Neuronal stem cell (in vitro differentiated cells): Measurements from ENCODE around the gene TMEM158.

Source experiments
- DNase-seq: peaks from one replicate; pipeline ENCODE4 v3.0.0-alpha.2; 2013; ENCODE audit warnings: low spot score
- H2AFZ ChIP-seq: one replicate; pipeline ENCODE4 v1.6.1; 2013; ENCODE audit warnings: mild to moderate bottlenecking, low read length, inconsistent platforms
- H2AK5ac ChIP-seq: 2 replicates; pipeline ENCODE4 v1.6.1; 2013; ENCODE audit warnings: low read depth, mild to moderate bottlenecking, inconsistent platforms, low read length, moderate library complexity, mixed read lengths
- H2BK120ac ChIP-seq: 2 replicates; pipeline ENCODE4 v1.6.1; 2013; ENCODE audit warnings: low read depth, mild to moderate bottlenecking, inconsistent platforms, low read length, moderate library complexity, mixed read lengths
- H2BK12ac ChIP-seq: one replicate; pipeline ENCODE4 v1.6.1; 2013; ENCODE audit warnings: low read length, inconsistent platforms
- H2BK15ac ChIP-seq: 2 replicates; pipeline ENCODE4 v1.6.1; 2013; ENCODE audit warnings: mild to moderate bottlenecking, low read length, inconsistent platforms, mixed read lengths
- H2BK5ac ChIP-seq: one replicate; pipeline ENCODE4 v1.6.1; 2013; ENCODE audit warnings: inconsistent platforms, mild to moderate bottlenecking, low read length, moderate library complexity
- H3K14ac ChIP-seq: one replicate; pipeline ENCODE4 v1.6.1; 2013; ENCODE audit warnings: low read length, inconsistent platforms
- H3K18ac ChIP-seq: 2 replicates; pipeline ENCODE4 v1.6.1; 2013; ENCODE audit warnings: low read length, inconsistent platforms
- H3K23ac ChIP-seq: 2 replicates; pipeline ENCODE4 v1.6.1; 2013; ENCODE audit warnings: low read depth, mild to moderate bottlenecking, mixed read lengths, low read length, inconsistent platforms; ENCODE audit not compliant: poor library complexity
- H3K27ac ChIP-seq: replicated peaks from 3 replicates; pipeline ENCODE4 v1.5.1; 2013; ENCODE audit warnings: low read length, inconsistent platforms
- H3K27me3 ChIP-seq, 3 experiments: 2 replicates each; pipeline ENCODE4 v1.6.1; 2013; ENCODE audit warnings: low read length in 3 of 3, mild to moderate bottlenecking in 2 of 3, inconsistent platforms in 1 of 3, low read depth in 1 of 3, mixed read lengths in 1 of 3, moderate library complexity in 1 of 3; ENCODE audit not compliant: control insufficient read depth in 3 of 3, insufficient read depth in 3 of 3
- H3K36me3 ChIP-seq, 2 donors: replicated peaks in 1 of 2; 2 replicates each; pipeline ENCODE4 v1.6.1; 2013; ENCODE audit warnings: low read length in 2 of 2; ENCODE audit not compliant: control insufficient read depth in 2 of 2, insufficient read depth in 2 of 2
- H3K4ac ChIP-seq: 2 replicates; pipeline ENCODE4 v1.6.1; 2013; ENCODE audit warnings: inconsistent platforms, mild to moderate bottlenecking, low read length, moderate library complexity
- H3K4me1 ChIP-seq, 2 donors: 1 replicate in 1 of 2; 2 replicates in 1 of 2; pipeline ENCODE4 v1.6.1; 2013; ENCODE audit warnings: low read length in 2 of 2, low read depth in 1 of 2; ENCODE audit not compliant: control insufficient read depth in 2 of 2, insufficient read depth in 1 of 2
- H3K4me2 ChIP-seq: one replicate; pipeline ENCODE4 v1.6.1; 2013; ENCODE audit warnings: mild to moderate bottlenecking, low read length, inconsistent platforms; ENCODE audit not compliant: insufficient read depth, poor library complexity, severe bottlenecking
- H3K4me3 ChIP-seq, 2 donors: 2 replicates each; pipeline ENCODE4 v1.5.1; 2013; ENCODE audit warnings: low read length in 2 of 2, mild to moderate bottlenecking in 2 of 2, inconsistent platforms in 1 of 2, moderate library complexity in 1 of 2
- H3K79me1 ChIP-seq: one replicate; pipeline ENCODE4 v1.6.1; 2013; ENCODE audit warnings: low read depth, mild to moderate bottlenecking, inconsistent platforms, low read length, moderate library complexity
- H3K9ac ChIP-seq: one replicate; pipeline ENCODE4 v1.6.1; 2013; ENCODE audit warnings: mild to moderate bottlenecking, low read depth, low read length, inconsistent platforms; ENCODE audit not compliant: poor library complexity
- H3K9me3 ChIP-seq, 2 donors: replicated peaks in 1 of 2; 2 replicates each; pipeline versions ENCODE3 to v1.6.1; 2013; ENCODE audit warnings: low read length in 2 of 2, mild to moderate bottlenecking in 2 of 2, inconsistent platforms in 1 of 2, low read depth in 1 of 2, mixed read lengths in 1 of 2, moderate library complexity in 1 of 2; ENCODE audit not compliant: control insufficient read depth in 2 of 2, insufficient read depth in 1 of 2
- H4K8ac ChIP-seq: one replicate; pipeline ENCODE4 v1.6.1; 2013; ENCODE audit warnings: low read depth, mild to moderate bottlenecking, inconsistent platforms, low read length, moderate library complexity
- H4K91ac ChIP-seq: one replicate; pipeline ENCODE4 v1.6.1; 2013; ENCODE audit warnings: low read length, low read depth, mild to moderate bottlenecking, inconsistent platforms; ENCODE audit not compliant: poor library complexity
- WGBS, 2 donors: extraction: QIAGEN DNeasy Blood & Tissue Kit; methylation state at CpG; one replicate each; pipeline ENCODE4 v1.1.7; 2013; ENCODE audit warnings: missing lambda C conversion rate in 2 of 2, mixed read lengths in 1 of 2; ENCODE audit not compliant: insufficient read length in 2 of 2, insufficient replicate concordance in 1 of 2; ENCODE audit errors: extremely low coverage in 2 of 2; 5-methylcytosine and 5-hydroxymethylcytosine counted together

Gene TMEM158

GRCh38 chr3:45215466-45215865 is 10.6 kb downstream of the TMEM158 start:
- DNase-seq = no peak
- Histone ChIP-seq H2BK120ac (no peak overlapping the region), H3K4me2 (no peak overlapping the region), H3K18ac (peak overlapping the region; percentile 19), H3K4me1 (peaks cover 5 to 8% of the 10 kb centered on the region in 2 donors), H3K27me3 (no peaks in the 10 kb centered on the region), H3K27ac (no peak overlapping the region), H2AFZ (peak overlapping the region; percentile 32), H3K14ac (peak overlapping the region; percentile 43), H3K4ac (no peak overlapping the region), H2BK5ac (no peak overlapping the region), H2BK15ac (no peak overlapping the region), H4K8ac (peak overlapping the region; percentile 44), H3K36me3 (no peaks in the 10 kb centered on the region), H3K9me3 (no peaks in the 10 kb centered on the region), H2AK5ac (no peak overlapping the region), H2BK12ac (no peak overlapping the region), H3K23ac (no peak overlapping the region), H4K91ac (no peak overlapping the region), H3K4me3 (no peak overlapping the region), H3K79me1 (no peaks in the 10 kb centered on the region), H3K9ac (no peak overlapping the region)
- no CpG with 5 or more reads among the region's 4 CpGs for WGBS, 2 donors

GRCh38 chr3:45214061-45214680 is 11.9 kb downstream of the TMEM158 start:
- no peak overlapping the region for H2BK5ac ChIP-seq
- no peak overlapping the region for H4K8ac ChIP-seq
- H2AK5ac ChIP-seq = no peak overlapping the region
- no peaks in the 10 kb centered on the region for H3K36me3 ChIP-seq
- no peak overlapping the region for H3K4ac ChIP-seq
- WGBS, 2 donors = no CpG with 5 or more reads among the region's 10 CpGs
- H3K4me3 ChIP-seq = no peak overlapping the region
- no peaks in the 10 kb centered on the region for H3K9me3 ChIP-seq
- no peak overlapping the region for H4K91ac ChIP-seq
- no peak for DNase-seq
- no peak overlapping the region for H3K4me2 ChIP-seq
- H3K9ac ChIP-seq = no peak overlapping the region
- H3K14ac ChIP-seq = no peak overlapping the region
- no peaks in the 10 kb centered on the region for H3K27me3 ChIP-seq
- no peak overlapping the region for H2BK120ac ChIP-seq
- H3K27ac ChIP-seq = no peak overlapping the region
- no peak overlapping the region for H3K23ac ChIP-seq
- H3K4me1 ChIP-seq = peaks cover 5 to 8% of the 10 kb centered on the region in 2 donors
- H3K79me1 ChIP-seq = no peaks in the 10 kb centered on the region
- H3K18ac ChIP-seq = no peak overlapping the region
- no peak overlapping the region for H2AFZ ChIP-seq
- no peak overlapping the region for H2BK12ac ChIP-seq
- no peak overlapping the region for H2BK15ac ChIP-seq

- H4K8ac ChIP-seq = peak overlapping the region; percentile 23
- no peaks in the 10 kb centered on the region for H3K36me3 ChIP-seq
- no peak overlapping the region for H3K4ac ChIP-seq
- no peaks in the 10 kb centered on the region for H3K27me3 ChIP-seq
- H3K4me2 ChIP-seq = no peak overlapping the region
- H2BK120ac ChIP-seq = no peak overlapping the region
- WGBS, 2 donors = no CpG with 5 or more reads among the region's 10 CpGs
- DNase-seq = no peak
- H2BK5ac ChIP-seq = no peak overlapping the region
- no peak overlapping the region for H4K91ac ChIP-seq
- no peak overlapping the region for H2BK12ac ChIP-seq
- no peaks in the 10 kb centered on the region for H3K79me1 ChIP-seq
- peaks cover 2 to 8% of the 10 kb centered on the region in 2 donors for H3K4me1 ChIP-seq
- H3K27ac ChIP-seq = no peak overlapping the region
- H2AK5ac ChIP-seq = no peak overlapping the region
- no peak overlapping the region for H3K23ac ChIP-seq
- no peak overlapping the region for H3K9ac ChIP-seq
- H3K4me3 ChIP-seq = no peak overlapping the region
- H2AFZ ChIP-seq = peak overlapping the region; percentile 38
- no peaks in the 10 kb centered on the region for H3K9me3 ChIP-seq
- no peak overlapping the region for H3K18ac ChIP-seq
- H2BK15ac ChIP-seq = no peak overlapping the region
- no peak overlapping the region for H3K14ac ChIP-seq
These were observed 14.0 kb downstream of the TMEM158 start for GRCh38 chr3:45212095-45212468.

DNA sequence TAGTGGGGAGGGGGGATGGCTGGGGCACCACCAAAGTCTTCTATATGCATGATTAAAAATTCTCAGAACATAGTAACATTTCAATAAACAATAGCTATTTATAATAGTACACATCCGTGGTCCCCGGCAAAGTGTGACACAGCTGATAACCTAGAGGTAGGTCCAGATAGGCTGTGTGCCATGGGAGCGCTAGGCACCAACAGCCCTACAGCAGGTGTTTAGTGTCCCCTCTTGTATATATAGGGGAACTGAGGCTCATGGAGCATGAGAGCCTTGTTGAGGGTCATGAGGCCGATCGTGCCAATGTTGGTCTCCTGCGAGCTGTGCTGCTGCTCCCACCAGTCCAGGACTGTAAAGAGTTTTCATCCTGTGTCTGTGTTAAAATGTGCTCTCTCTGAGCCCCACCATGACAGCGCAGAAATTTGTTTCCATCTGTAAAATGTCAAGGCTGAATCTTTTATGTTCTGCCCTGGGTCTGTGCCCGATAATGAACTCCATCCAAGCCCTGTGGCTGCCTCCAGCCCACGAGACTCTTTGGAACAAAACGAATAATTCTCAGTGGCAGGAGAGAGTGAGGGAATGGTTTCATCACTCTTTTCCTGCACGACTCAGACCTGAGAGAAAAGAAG is 14.5 kb downstream of the TMEM158 start:
- H2AK5ac ChIP-seq = no peak overlapping the region
- no peaks in the 10 kb centered on the region for H3K79me1 ChIP-seq
- H2AFZ ChIP-seq = peak overlapping the region; percentile 38
- H3K27ac ChIP-seq = no peak overlapping the region
- no peak overlapping the region for H3K4me3 ChIP-seq
- H3K4me2 ChIP-seq = no peak overlapping the region
- H4K8ac ChIP-seq = no peak overlapping the region
- H4K91ac ChIP-seq = no peak overlapping the region
- H2BK12ac ChIP-seq = no peak overlapping the region
- H2BK120ac ChIP-seq = no peak overlapping the region
- no peak overlapping the region for H2BK5ac ChIP-seq
- DNase-seq = no peak
- no CpG with 5 or more reads among the region's 11 CpGs for WGBS, 2 donors
- H3K14ac ChIP-seq = no peak overlapping the region
- H3K23ac ChIP-seq = no peak overlapping the region
- H3K9ac ChIP-seq = peak overlapping the region; percentile 17
- H3K27me3 ChIP-seq = no peaks in the 10 kb centered on the region
- H2BK15ac ChIP-seq = no peak overlapping the region
- no peaks in the 10 kb centered on the region for H3K9me3 ChIP-seq
- peaks cover 2 to 8% of the 10 kb centered on the region in 2 donors for H3K4me1 ChIP-seq
- H3K4ac ChIP-seq = no peak overlapping the region
- H3K36me3 ChIP-seq = no peaks in the 10 kb centered on the region
- H3K18ac ChIP-seq = no peak overlapping the region
